AG04450 (cell line): ENCODE results near the gene GAPVD1. TPM values are rescaled to one million over a fixed set of nuclear protein-coding genes. Genes with fewer than 3 reads are reported as not detected.

Experiments
- CTCF ChIA-PET: fragments of 300-600, 350-600 bp; formaldehyde crosslinking; extraction: SDS; loops from one replicate; lab custom pipeline; 2022; ENCODE audit warnings: antibody characterized with exemption, inconsistent platforms; lab: Charles Lee
- POLR2A ChIA-PET: fragments of 350-600 bp; formaldehyde crosslinking; extraction: SDS; loops from one replicate; lab custom pipeline; 2021; ENCODE audit warnings: antibody characterized with exemption, inconsistent platforms; lab: Yijun Ruan, JAX
- DNase-seq: peaks from one replicate; pipeline ENCODE4 v3.0.0-alpha.2; 2011; ENCODE audit warnings: low read depth, low spot score
- H3K27ac ChIP-seq: one replicate; pipeline ENCODE4 v1.5.1; 2012; ENCODE audit warnings: low read depth, low read length, control low read depth
- H3K27me3 ChIP-seq: one replicate; pipeline ENCODE4 v1.6.0; 2012; ENCODE audit warnings: low read length; ENCODE audit not compliant: control insufficient read depth, insufficient read depth
- H3K4me3 ChIP-seq: 2 replicates; pipeline ENCODE4 v1.5.1; 2011; ENCODE audit warnings: mild to moderate bottlenecking, low read depth, low read length, control low read depth
- H3K9me3 ChIP-seq: 2 replicates; pipeline ENCODE4 v1.5.1; 2012; ENCODE audit warnings: low read length; ENCODE audit not compliant: control insufficient read depth, insufficient read depth
- polyA plus RNA-seq: library from polyadenylated mRNA; depleted of rRNA; stranded (reverse); fragments of >200 nt; gene quantifications from 2 replicates; pipeline ENCODE4 v1.2.3, GENCODE V29; 2011
- TF ChIP-seq, protein P1 (sequence below): IDR thresholded peaks from 2 replicates; pipeline ENCODE4 v1.5.1; 2011; ENCODE audit warnings: low read depth, low read length, control low read depth, inconsistent platforms

GAPVD1 gene
- polyA plus RNA-seq, 1 experiment = 25.8 TPM

DNA sequence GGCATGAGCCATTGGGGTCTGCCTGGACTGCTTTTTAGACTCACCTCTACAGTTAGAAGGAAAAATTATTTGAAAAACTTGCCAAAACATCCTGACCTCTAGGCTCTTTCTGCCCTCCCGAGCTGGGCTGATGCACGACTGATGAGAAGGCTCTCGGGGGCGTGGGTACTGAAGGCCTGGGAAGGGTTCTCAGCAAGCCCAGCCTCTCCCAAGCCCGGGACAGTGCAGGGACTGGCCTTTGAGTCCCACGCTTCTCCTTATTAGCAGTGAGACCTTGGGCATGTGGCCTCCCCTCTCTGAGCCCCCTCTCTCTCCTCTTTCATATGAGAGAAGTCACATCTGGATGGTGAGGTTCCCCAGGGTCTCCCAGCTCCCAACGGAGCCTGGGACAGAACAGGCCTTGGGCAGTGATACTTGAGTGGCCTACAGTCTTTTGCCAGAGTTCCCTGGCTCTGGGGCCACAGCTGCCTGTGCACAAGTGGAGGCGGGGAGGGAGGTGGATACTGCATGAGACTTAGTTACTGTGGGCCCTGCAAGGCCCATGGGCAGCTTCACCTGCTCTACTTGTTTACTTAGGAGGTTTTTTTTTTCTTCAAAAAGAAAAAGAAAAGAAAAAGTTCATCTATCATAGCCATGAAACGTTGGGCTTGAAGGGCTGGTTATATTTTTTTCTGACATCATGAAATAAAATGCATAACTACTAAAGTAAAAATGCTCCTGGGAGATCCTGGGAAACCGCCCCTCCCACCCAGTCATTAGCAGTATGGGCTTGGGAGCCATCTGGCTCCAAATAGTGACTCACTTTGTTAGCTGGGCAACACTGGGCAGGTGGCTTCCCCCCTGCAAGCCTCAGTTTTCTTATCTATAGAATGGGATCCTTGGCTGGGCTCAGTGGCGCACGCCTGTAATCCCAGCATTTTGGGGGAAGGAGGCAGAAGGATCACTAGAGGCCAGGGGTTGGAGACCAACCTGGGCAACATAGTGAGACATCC lies 139.4 kb downstream of the GAPVD1 start:
- H3K9me3 ChIP-seq = no peaks in the 10 kb centered on the region
- DNase-seq = no peak
- H3K27ac ChIP-seq = no peak overlapping the region
- ChIA-PET CTCF (no interaction called here), POLR2A (no interaction called here)
- TF ChIP-seq, protein P1, sequence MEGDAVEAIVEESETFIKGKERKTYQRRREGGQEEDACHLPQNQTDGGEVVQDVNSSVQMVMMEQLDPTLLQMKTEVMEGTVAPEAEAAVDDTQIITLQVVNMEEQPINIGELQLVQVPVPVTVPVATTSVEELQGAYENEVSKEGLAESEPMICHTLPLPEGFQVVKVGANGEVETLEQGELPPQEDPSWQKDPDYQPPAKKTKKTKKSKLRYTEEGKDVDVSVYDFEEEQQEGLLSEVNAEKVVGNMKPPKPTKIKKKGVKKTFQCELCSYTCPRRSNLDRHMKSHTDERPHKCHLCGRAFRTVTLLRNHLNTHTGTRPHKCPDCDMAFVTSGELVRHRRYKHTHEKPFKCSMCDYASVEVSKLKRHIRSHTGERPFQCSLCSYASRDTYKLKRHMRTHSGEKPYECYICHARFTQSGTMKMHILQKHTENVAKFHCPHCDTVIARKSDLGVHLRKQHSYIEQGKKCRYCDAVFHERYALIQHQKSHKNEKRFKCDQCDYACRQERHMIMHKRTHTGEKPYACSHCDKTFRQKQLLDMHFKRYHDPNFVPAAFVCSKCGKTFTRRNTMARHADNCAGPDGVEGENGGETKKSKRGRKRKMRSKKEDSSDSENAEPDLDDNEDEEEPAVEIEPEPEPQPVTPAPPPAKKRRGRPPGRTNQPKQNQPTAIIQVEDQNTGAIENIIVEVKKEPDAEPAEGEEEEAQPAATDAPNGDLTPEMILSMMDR = no peak
- H3K4me3 ChIP-seq = no peak overlapping the region
- H3K27me3 ChIP-seq = no peaks in the 10 kb centered on the region

DNA sequence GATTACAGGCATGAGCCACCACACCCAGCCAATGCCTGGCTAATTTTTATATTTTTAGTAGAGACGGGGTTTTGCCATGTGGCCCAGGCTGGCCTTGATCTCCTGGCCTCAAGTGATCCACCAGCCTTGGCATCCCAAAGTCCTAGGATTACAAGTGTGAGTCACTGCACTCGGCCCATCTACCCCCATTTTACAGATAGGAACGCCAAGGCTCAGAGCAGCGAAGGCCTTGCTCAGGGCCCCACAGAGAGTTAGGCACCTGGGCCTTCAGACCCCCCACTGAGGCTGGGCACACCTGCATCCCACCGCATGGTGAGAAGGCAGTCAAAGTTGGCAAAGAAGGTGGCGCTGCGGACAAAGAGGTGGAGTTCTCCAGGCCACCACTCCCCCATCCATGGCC lies 143.1 kb downstream of the GAPVD1 start:
- POLR2A ChIA-PET = no interaction called here
- no peak for DNase-seq
- Histone ChIP-seq H3K9me3 (peaks cover 3% of the 10 kb centered on the region; the same call in 1 of the 2 replicates), H3K4me3 (no peak overlapping the region), H3K27ac (no peak overlapping the region), H3K27me3 (no peaks in the 10 kb centered on the region)
- TF ChIP-seq, protein P1 = no peak
- CTCF ChIA-PET = no interaction called here

DNA sequence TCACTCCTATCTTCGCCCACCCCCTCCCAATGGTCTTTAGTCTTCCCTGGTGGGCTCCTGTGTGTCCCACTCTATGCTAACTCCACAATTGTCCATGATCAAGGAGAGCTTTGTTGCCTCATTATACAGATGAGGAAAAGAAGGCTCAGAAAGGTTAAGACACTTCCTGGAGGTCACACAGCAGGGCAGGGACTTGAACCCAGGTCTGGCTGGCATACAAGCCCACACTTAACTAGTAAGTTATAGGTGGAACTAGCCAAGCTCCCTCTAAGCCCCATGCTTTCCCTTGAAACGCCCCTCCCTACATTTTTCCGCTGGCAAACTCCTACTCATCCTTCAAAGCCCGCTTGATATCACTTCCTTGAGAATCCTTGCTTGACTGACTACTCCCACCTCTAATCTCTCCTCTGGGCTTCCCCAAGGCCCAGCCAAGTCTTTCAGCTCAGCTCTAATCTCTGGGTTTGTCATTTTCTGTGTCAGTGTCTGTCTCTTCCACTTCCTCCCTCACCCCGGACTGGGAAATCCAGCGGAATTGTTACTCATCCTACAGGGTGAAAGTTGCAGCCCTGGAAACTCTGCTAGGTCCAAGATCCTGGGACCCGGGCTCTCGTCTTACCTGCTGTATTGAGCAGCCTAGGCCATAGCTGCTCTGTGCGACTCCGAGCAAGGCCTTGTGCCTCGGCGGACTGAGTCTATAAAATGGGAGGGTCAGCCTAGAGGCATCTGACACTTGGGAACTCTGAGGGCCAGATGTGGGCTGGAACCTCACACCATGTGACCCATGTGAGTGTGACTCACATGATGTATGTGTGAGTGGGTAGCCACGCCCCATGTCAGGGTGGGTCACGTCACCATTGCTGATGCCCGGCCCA lies 144.5 kb downstream of the GAPVD1 start:
- H3K9me3 ChIP-seq = peaks cover 11% of the 10 kb centered on the region
- no peak overlapping the region for H3K27ac ChIP-seq
- no peak overlapping the region for H3K4me3 ChIP-seq
- no peaks in the 10 kb centered on the region for H3K27me3 ChIP-seq
- ChIA-PET CTCF (interaction anchor here (0.5 to 3.2 kb wide), 5 partner anchors 13 to 227 kb away, joined by 3 to 19 read pairs (median 5); no protein-coding TSS in a partner anchor), POLR2A (no interaction called here)
- TF ChIP-seq, protein P1 = no peak
- no peak for DNase-seq

DNA sequence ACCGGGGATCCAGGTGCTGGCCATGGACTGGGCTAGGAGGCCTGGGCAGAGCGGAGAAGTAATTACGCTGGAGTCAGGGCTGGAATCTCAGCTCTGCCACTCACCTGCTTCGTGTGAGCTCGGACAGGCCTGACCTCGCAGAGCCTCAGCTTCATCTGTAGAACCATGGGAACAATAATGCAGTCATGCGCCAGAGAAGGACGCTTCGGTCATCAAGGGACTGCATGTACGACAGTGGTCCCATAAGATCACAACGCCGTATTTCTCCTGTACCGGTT lies 145.1 kb downstream of the GAPVD1 start:
- ChIA-PET CTCF (interaction anchor here (0.5 to 3.2 kb wide), 12 partner anchors 10 to 1085 kb away, joined by 3 to 19 read pairs (median 5); no protein-coding TSS in a partner anchor), POLR2A (interaction anchor here (1.3 kb wide), 1 partner anchor 300 kb away, joined by 4 read pairs; the partner anchor contains the start of gene MAPKAP1)
- no peaks in the 10 kb centered on the region for H3K27me3 ChIP-seq
- no peak overlapping the region for H3K27ac ChIP-seq
- no peak for DNase-seq
- peaks cover 11% of the 10 kb centered on the region for H3K9me3 ChIP-seq
- TF ChIP-seq, protein P1 = no peak
- no peak overlapping the region for H3K4me3 ChIP-seq
